GM19193 (cell line): Measurements from ENCODE around the gene ZNF503.

Experiments
- POLR2A ChIP-seq: IDR thresholded peaks from 4 replicates; pipeline ENCODE4 v1.6.1; 2011; ENCODE audit not compliant: insufficient read depth, insufficient read length; ENCODE audit errors: extremely low read depth

ZNF503 gene

DNA sequence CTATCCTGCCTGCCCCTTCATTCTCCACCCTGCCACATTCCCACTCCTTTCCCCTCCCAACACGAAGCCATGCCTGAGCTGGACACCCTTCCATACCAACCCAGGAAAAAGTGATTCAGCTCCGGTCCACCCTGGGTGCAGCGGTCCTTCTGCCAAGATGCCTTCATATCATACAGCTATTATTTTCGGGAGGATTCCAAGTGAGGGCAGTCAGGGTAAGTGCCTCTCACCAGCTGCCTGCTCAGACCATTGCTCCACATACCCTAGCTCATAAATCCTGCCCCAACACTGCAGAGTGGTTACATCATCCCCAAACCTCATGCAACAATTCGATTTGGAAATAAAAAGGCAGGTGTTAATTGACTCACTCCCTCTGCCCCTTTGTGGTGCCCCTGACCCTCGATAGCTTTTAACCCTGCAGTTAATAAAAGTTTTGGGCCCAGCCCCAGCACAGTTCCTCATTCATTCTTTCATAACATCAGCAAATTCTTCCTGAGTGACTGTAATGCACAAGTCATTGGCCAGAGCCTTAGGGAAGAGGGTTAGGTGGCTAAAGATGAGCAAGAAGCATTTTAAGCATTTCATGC, 42.6 kb downstream of the ZNF503 start:
- TF ChIP-seq POLR2A: no peak

DNA sequence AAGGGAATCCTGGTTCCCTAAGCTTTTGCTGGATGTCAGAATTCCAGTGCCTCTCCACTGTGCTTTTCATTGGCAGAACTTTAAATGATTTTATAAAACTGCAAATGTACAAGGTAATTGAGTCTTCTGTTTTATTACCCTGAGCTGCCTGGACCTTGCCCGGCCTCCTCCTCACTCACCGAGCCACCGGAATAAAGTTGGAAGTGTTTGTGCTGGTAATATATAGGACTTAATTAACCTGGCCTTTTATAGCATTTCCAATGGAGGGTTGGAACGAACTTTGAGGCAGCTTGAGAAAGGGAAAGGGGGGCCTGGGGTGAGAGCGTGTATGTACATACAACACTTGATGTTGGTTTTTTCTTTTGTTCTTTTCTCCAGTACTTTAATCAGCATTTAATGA, 43.4 kb downstream of the ZNF503 start:
- no peak for TF ChIP-seq POLR2A

DNA sequence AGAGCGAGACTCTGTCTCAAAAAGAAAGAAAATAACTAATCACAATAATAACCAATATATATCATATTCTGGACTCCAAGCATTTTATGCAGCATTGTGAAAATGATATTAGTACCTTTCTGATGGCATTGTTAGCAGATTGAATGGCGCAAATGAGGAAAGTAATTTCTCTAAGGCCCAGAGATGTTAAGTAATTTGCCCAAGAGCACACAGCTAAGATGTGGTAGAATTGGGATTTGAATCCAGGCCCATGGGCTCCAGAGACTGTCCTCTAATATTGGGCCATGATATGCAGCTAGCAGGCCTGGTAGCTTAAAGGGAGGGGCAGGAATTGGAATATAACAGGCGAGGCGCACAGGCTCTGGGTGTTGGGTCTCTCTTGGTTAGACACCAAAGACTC, 44.1 kb downstream of the ZNF503 start:
- no peak for TF ChIP-seq POLR2A

DNA sequence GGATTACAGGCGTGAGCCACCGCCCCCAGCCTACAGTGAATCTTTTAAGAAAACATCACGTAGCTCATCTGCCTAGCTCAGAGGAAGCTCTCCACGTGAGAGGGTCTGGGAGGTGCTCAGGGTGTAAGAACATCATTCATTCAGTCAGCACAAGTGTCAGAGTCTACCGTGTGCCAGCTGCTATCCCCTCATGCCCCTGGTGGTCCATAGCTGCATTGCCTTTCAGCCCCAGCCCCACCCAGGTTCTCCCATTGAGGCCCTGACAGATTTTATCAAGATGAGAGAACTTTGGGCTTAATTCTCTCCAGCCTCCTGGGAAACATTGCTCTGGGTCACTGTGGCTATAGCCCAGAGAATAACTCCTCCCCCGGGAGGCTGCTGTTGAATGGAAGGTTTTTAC, 45.1 kb downstream of the ZNF503 start:
- TF ChIP-seq POLR2A: no peak

DNA sequence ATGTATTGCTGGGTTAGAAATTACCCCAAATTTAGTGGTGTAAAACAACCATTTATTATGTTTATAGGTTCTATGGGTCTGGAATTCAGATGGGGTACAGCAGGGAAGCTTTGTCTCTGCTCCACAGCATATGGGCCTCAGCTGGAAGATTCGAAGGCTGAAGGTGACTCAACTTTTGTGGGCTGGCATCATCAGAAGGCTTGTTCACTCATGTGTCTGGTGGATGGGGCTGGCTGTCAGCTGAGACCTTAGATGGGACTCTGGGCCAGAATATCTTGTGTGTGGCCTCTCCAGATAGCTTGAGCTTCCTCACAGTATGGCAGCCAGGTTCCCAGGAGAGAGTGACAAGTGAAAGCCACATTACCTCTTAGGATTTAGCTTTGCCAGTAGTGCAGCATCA, 45.9 kb downstream of the ZNF503 start:
- no peak for TF ChIP-seq POLR2A

DNA sequence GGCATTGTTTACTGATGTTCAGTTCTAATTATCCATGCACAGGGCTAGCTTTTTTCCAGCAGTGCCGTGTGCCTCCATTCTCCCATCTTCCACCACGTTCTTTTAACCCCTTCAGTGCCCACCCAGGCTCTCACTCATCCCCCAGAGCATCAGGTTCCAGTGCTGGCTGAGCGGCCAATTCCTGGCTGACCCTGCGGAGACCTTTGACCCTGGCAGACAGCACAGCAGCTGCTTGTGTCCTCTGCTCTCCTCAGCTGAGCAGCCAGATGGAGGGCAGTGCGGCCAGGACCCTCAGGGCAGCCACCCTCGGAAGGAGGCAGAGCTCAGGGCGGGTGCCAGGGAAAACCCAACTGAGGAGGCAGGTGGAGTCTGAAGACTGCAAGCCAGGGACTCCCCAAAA, 48.4 kb downstream of the ZNF503 start:
- TF ChIP-seq POLR2A: no peak

DNA sequence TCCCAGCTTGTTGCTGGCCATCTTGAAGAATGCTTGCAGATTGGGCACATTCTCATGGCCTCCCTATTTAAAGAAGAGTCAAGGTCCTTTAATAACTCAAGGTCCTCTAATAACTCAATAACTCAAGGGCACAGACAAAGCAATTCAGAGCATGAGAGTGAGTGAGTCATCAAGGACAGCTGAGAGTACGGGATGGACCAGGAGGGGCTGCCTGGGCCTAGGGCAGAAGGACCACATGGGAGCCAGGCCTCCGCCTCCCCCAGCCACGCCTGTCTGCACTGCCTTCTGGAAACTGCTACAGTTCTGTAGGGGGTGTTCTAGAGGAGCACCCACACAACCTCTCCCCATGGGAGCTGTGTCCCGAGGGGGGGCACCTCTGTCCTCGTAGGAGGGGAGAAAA, 48.9 kb downstream of the ZNF503 start:
- no peak for TF ChIP-seq POLR2A

DNA sequence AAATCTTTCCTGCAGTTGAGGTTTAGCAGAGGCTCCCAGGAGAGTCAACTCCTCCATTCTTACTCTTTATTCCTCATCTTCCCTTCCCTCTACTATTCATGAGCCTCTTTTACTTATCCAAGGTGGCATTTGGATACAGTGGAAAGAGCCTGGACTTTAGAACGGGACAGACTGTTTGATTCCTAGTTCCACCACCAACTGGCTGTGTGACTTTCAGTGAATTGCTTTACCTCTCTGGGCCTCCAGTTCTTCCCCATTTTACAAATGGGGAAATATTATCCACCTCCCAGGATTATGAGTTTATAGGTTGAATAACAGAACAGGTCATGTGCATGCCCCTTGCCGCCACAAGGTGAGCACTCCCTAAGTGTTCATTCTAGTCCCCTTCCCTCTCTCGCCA, 49.9 kb downstream of the ZNF503 start:
- no peak for TF ChIP-seq POLR2A

DNA sequence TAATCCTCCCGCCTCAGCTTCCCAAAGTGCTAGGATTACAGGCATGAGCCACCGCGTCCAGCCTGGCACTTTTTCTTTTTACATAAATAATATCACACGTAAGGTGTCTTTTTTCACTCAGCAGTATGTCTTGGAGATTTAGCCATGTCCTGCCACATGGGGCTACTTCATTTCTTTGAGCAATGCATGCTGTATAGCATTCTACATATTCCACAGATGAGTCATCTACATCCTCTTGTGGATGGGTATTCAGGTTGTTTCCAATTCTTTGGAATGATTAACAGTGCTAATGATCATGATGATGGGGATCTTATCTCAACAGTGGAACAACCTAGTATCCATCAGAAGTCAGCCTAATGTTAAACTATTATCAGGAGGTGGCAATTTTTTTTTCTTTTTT, 50.8 kb downstream of the ZNF503 start:
- TF ChIP-seq POLR2A: no peak
